Ovary (tissue), 9 donors: ENCODE data around the gene DGAT2. TPM values are rescaled to one million over a fixed set of nuclear protein-coding genes. Genes with fewer than 3 reads are reported as not detected.

Source experiments
- DNase-seq, 5 donors: peaks; one replicate each; pipeline ENCODE4 v3.0.0-alpha.2; 2019 to 2020
- H3K27ac ChIP-seq, 2 donors: fragments of 200-600 bp; one replicate each; pipeline versions ENCODE4 v1.5.1 to v1.8.0; 2019 to 2022
- H3K27me3 ChIP-seq: fragments of 200-600 bp; one replicate; pipeline ENCODE4 v1.8.0; 2022
- H3K36me3 ChIP-seq: fragments of 200-600 bp; sonication (generic); one replicate; pipeline ENCODE4 v1.5.1; 2019
- H3K4me1 ChIP-seq: one replicate; pipeline ENCODE4 v1.8.1; 2013; ENCODE audit warnings: mild to moderate bottlenecking, moderate library complexity; ENCODE audit not compliant: insufficient read depth
- H3K4me3 ChIP-seq: fragments of 200-600 bp; sonication (generic); one replicate; pipeline ENCODE4 v1.5.1; 2017
- H3K9me3 ChIP-seq, 2 donors: fragments of 200-600 bp in 1 of 2; sonication (generic) in 1 of 2; one replicate each; pipeline versions ENCODE4 v1.5.1 to v1.8.1; 2013 to 2019; ENCODE audit warnings: mild to moderate bottlenecking in 1 of 2, moderate library complexity in 1 of 2
- EP300 ChIP-seq: sonication (generic); formaldehyde crosslinking; IDR thresholded peaks from one replicate; pipeline ENCODE4 v1.6.1; 2017; ENCODE audit warnings: antibody characterized with exemption
- POLR2A ChIP-seq: fragments of 450-650 bp; IDR thresholded peaks from one replicate; pipeline ENCODE4 v1.6.1; 2017; ENCODE audit warnings: antibody characterized with exemption, mild to moderate bottlenecking, moderate library complexity
- WGBS, 3 donors: extraction: QIAGEN DNeasy Blood & Tissue Kit in 1 of 3; methylation state at CpG; one replicate each; pipeline versions ENCODE4 v1.1.5 to v1.1.7; 2013 to 2017; 5-methylcytosine and 5-hydroxymethylcytosine counted together
- intact Hi-C, 4 donors: fragments of 100-400 bp; cut with DNase I; formaldehyde crosslinking; loops; one replicate each; pipeline versions ENCODE4 v1.11.0 to v1.15.1; 2022 to 2023
- polyA plus RNA-seq, 2 donors: library from polyadenylated mRNA; stranded (reverse); fragments of 200-250 nt in 1 of 2; fragments of 350-450 nt in 1 of 2; fragmentation: Illumina TruSeq in 1 of 2; extraction: RNeasy Lipid Tissue Mini Kit (QIAGEN cat#74804) in 1 of 2; gene quantifications; one replicate each; pipeline ENCODE4 v1.2.3, GENCODE V29; 2013 to 2014
- total RNA-seq, 7 donors: library from RNA; depleted of rRNA in 2 of 7; stranded (reverse); fragments of >200 nt in 2 of 7; fragmentation: NEBNext Ultra II Directional in 3 of 7; extraction: Animal tissue kit (Norgen Biotek cat#: 25700) in 3 of 7; gene quantifications; one replicate each; pipeline versions ENCODE4 v1.1.0 to v1.2.4, GENCODE V29; 2016 to 2023
- TF ChIP-seq, protein P1 (sequence below), 3 donors: fragments of 450-650 bp in 2 of 3; fragments of 200-600 bp in 1 of 3; IDR thresholded peaks; one replicate each; pipeline versions ENCODE4 v1.5.1 to v1.8.0; 2016 to 2022; ENCODE audit warnings: antibody characterized with exemption in 3 of 3, mild to moderate bottlenecking in 1 of 3
- donor health status: DM: no; HTN: no; CAD: no; lungs with moderate emphysema.
- donor health status: DM: no; HTN: no; CAD: no.
- donor health status: Bipolar disorder and iron deficiency.
- donor health status: DM: yes; HTN: yes; CAD: no.
- donor health status: DM: no; HTN: no; CAD: no.
- donor health status: DM: yes; HTN: yes; CAD: no.

DGAT2 gene
- total and polyA plus RNA-seq, 9 donors = 0.69 to 21.1 (median 1.6) TPM

DNA sequence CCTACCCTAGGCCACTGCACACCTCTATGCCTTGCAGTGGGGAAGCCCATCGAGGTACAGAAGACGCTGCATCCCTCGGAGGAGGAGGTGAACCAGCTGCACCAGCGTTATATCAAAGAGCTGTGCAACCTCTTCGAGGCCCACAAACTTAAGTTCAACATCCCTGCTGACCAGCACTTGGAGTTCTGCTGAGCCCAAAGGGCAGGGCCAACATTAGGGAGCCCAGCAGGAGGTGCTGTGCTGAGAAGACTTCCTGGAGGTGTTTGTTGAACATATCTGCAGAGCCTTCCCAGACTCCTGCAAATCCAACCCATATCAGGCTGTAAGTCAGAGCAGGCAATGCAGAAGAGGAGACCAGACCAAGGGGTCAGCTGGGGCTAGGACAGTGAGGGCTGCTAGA, 37.5 kb upstream of the DGAT2 start:
- DNase-seq = no peak
- TF ChIP-seq EP300 (no peak), POLR2A (no peak)
- TF ChIP-seq, protein P1, sequence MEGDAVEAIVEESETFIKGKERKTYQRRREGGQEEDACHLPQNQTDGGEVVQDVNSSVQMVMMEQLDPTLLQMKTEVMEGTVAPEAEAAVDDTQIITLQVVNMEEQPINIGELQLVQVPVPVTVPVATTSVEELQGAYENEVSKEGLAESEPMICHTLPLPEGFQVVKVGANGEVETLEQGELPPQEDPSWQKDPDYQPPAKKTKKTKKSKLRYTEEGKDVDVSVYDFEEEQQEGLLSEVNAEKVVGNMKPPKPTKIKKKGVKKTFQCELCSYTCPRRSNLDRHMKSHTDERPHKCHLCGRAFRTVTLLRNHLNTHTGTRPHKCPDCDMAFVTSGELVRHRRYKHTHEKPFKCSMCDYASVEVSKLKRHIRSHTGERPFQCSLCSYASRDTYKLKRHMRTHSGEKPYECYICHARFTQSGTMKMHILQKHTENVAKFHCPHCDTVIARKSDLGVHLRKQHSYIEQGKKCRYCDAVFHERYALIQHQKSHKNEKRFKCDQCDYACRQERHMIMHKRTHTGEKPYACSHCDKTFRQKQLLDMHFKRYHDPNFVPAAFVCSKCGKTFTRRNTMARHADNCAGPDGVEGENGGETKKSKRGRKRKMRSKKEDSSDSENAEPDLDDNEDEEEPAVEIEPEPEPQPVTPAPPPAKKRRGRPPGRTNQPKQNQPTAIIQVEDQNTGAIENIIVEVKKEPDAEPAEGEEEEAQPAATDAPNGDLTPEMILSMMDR (IDR thresholded peaks at IDR 0.05) = no peak
- 88 to 97% (median 93%) methylated on average over 5 of the region's 5 CpGs for WGBS, 3 donors

DNA sequence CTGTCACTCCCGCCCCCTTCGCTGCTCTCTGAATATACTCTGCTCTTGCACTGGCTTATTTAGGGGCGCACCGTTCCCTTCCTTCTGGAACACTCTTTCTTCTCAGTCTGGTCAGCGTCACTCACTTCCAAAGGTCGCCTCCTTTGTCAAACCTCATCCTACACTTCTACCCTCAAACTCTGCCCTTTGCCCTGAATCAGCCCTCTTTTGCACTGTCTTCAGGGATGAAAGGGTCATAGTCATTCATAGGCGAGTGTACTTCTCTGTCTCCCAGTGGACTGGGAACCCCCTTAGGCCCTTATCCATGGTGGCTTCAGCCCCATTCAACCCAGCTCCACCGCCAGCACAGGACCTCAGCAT, 35.5 kb upstream of the DGAT2 start:
- Histone ChIP-seq H3K27me3 (no peaks in the 10 kb centered on the region), H3K36me3 (no peaks in the 10 kb centered on the region), H3K4me1 (no peaks in the 10 kb centered on the region), H3K4me3 (no peak overlapping the region), H3K27ac (no peak overlapping the region), H3K9me3 (no peaks in the 10 kb centered on the region)
- intact Hi-C loops = no loop called here
- TF ChIP-seq EP300 (no peak), POLR2A (no peak)
- TF ChIP-seq, protein P1 (IDR thresholded peaks at IDR 0.05) = no peak
- WGBS, 3 donors = 93 to 96% (median 95%) methylated on average over 8 of the region's 8 CpGs
- no peak for DNase-seq

More for the DNA sequence above, 37.5 kb upstream of the DGAT2 start:
- no peak overlapping the region for H3K27ac ChIP-seq
- no peaks in the 10 kb centered on the region for H3K4me1 ChIP-seq
- H3K27me3 ChIP-seq = no peaks in the 10 kb centered on the region
- H3K9me3 ChIP-seq = no peaks in the 10 kb centered on the region
- no peaks in the 10 kb centered on the region for H3K36me3 ChIP-seq
- intact Hi-C loops = no loop called here
- no peak overlapping the region for H3K4me3 ChIP-seq

DNA sequence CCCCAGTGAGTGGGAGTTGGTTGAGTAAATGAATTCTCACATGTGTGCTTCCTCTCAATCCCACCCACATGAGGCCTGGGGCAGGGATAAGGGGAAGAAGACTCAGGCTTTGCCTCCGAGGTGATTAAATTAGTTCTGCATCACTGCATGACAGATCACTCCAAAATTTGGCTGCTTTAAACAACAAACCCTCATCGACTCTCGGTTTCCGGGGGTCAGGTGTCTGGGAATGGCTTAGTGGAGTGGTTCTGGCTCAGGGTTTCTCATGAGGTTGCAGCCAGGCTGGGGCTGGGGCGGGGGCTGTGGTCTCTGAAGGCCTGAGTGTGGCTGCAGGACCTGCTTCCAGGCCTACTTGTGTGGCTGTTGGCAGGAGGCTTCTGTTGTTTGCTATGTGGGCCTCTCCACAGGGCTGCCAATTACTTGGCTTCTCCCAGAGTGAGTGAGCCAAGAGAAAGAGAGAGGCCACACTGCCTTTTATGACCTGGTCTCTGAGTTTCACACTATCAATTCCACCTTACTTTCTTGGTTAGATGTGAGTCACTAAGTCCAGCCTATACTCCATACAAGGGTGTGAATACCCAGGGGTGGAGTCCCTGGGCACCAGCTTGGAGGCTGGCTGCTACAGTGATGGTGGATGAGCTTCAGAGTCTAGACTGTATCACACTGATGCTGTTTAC, 35.0 kb upstream of the DGAT2 start:
- no peak for TF ChIP-seq EP300
- TF ChIP-seq POLR2A = no peak
- TF ChIP-seq, protein P1 (IDR thresholded peaks at IDR 0.05) = no peak
- intact Hi-C loops = no loop called here
- WGBS, 3 donors = 65 to 80% (median 72%) methylated on average over 5 of the region's 5 CpGs
- Histone ChIP-seq H3K27me3 (no peaks in the 10 kb centered on the region), H3K9me3 (no peaks in the 10 kb centered on the region), H3K4me3 (no peak overlapping the region), H3K27ac (no peak overlapping the region), H3K36me3 (no peaks in the 10 kb centered on the region), H3K4me1 (no peaks in the 10 kb centered on the region)
- DNase-seq = no peak

DNA sequence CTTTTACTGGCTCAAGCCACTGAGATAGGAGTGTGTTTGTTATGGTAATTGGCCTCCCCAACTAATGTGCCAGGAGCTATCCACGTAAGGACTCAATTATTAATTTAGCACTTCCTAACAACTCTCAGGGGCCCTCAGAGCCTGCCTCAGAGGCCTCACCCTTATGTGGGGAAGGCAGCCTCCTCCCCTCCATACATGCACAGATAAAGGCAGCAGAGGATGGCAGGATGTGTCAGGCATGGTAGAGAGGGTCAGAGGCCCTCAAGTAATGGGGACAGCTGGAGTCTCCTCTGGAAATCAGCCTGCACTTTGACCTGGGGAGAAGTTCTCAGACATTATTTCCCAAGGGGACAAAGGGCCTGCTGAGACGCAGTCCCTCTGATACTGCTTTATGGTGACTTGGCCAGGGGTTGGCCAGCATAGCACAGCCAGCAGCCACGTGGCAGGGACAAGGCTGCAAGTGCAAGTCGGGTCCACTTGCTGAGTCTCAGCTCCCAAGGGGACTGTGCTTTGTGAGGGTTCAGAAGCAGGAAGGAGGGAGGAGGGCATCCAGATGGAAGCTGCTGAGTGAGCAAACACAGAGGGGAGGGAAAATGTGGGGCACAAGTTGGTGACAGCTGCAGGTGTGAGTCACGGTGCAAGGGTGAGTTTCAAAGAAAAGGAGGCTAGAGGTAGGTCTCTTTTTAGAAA, 33.9 kb upstream of the DGAT2 start:
- Histone ChIP-seq H3K27ac (no peak overlapping the region), H3K36me3 (no peaks in the 10 kb centered on the region), H3K4me1 (no peaks in the 10 kb centered on the region), H3K4me3 (no peak overlapping the region), H3K27me3 (no peaks in the 10 kb centered on the region), H3K9me3 (no peaks in the 10 kb centered on the region)
- intact Hi-C loops = no loop called here
- TF ChIP-seq, protein P1 (IDR thresholded peaks at IDR 0.05) = no peak
- TF ChIP-seq POLR2A (no peak), EP300 (no peak)
- no peak for DNase-seq
- 61 to 75% (median 73%) methylated on average over 5 of the region's 5 CpGs for WGBS, 3 donors
